Endothelial cell of umbilical vein (primary cell): ENCODE data around the gene HOXB3. TPM values are rescaled to one million over a fixed set of nuclear protein-coding genes. Genes with fewer than 3 reads are reported as not detected.

Experiments used
- BruUV-seq: library from RNA; stranded (reverse); fragments of 400-500 nt; replicated peaks from 2 replicates; lab custom pipeline; 2021; lab: Mats Ljungman, UMichigan
- CTCF ChIA-PET: fragments of 300-600, 350-600 bp; sonication (Branson Sonifier 250); formaldehyde crosslinking; loops from one replicate; lab custom pipeline; 2021; ENCODE audit warnings: antibody characterized with exemption, inconsistent platforms; lab: Charles Lee
- POLR2A ChIA-PET: fragments of 300-600, 350-600 bp; sonication (Branson Sonifier 250); formaldehyde crosslinking; loops from one replicate; lab custom pipeline; 2021; ENCODE audit warnings: antibody characterized with exemption, inconsistent platforms; lab: Charles Lee
- DNase-seq: peaks from one replicate; pipeline ENCODE4 v3.0.0-alpha.2; 2011; ENCODE audit warnings: low read depth, low spot score
- FAIRE-seq: peaks from 2 replicates; lab custom pipeline; 2011; peaks lifted over from hg19 to GRCh38; lab: Jason Lieb, UNC
- H2AFZ ChIP-seq: 2 replicates; pipeline ENCODE4 v1.6.0; 2012; ENCODE audit warnings: low read depth, low read length, control low read depth, inconsistent platforms
- H3K27ac ChIP-seq: 2 replicates; pipeline ENCODE4 v1.5.1; 2011; ENCODE audit warnings: low read depth, mild to moderate bottlenecking, control low read depth, low read length, moderate library complexity; ENCODE audit not compliant: insufficient read depth
- H3K27me3 ChIP-seq, 2 experiments: 2 replicates each; pipeline versions ENCODE4 v1.6.0 to v1.6.1; 2011; ENCODE audit warnings: low read length in 2 of 2, mixed read lengths in 1 of 2; ENCODE audit not compliant: control insufficient read depth in 2 of 2, insufficient read depth in 2 of 2
- H3K36me3 ChIP-seq, 2 experiments: 2 replicates in 1 of 2; 3 replicates in 1 of 2; pipeline ENCODE4 v1.5.1; 2011; ENCODE audit warnings: low read length in 2 of 2, mild to moderate bottlenecking in 1 of 2, moderate library complexity in 1 of 2; ENCODE audit not compliant: control insufficient read depth in 2 of 2, insufficient read depth in 2 of 2; ENCODE audit errors: extremely low read depth in 1 of 2
- H3K4me1 ChIP-seq: 3 replicates; pipeline ENCODE4 v1.5.1; 2011; ENCODE audit warnings: mild to moderate bottlenecking, low read length; ENCODE audit not compliant: control insufficient read depth, insufficient read depth; ENCODE audit errors: extremely low read depth
- H3K4me2 ChIP-seq: 2 replicates; pipeline ENCODE4 v1.6.1; 2011; ENCODE audit warnings: low read length, control low read depth, mixed read lengths; ENCODE audit not compliant: insufficient read depth
- H3K4me3 ChIP-seq, 3 experiments: fragments of 200-600 bp in 1 of 3; sonication (generic), shearing (Covaris generic) in 1 of 3; replicated peaks in 1 of 3; 2 replicates each; pipeline ENCODE4 v1.5.1; 2011 to 2016; ENCODE audit warnings: control low read depth in 3 of 3, low read length in 3 of 3, mild to moderate bottlenecking in 2 of 3, inconsistent platforms in 1 of 3, low read depth in 1 of 3, moderate library complexity in 1 of 3; ENCODE audit not compliant: insufficient read depth in 1 of 3
- H3K79me2 ChIP-seq: 2 replicates; pipeline ENCODE4 v1.6.0; 2012; ENCODE audit warnings: low read length, inconsistent platforms; ENCODE audit not compliant: control insufficient read depth, insufficient read depth
- H3K9ac ChIP-seq: replicated peaks from 2 replicates; pipeline ENCODE3; 2011; ENCODE audit warnings: low read length, control low read depth; ENCODE audit not compliant: insufficient read depth; ENCODE audit errors: extremely low read depth
- H3K9me1 ChIP-seq: replicated peaks from 3 replicates; pipeline ENCODE4 v1.6.0; 2011; ENCODE audit warnings: mild to moderate bottlenecking, low read length; ENCODE audit not compliant: control insufficient read depth, insufficient read depth; ENCODE audit errors: extremely low read depth
- H3K9me3 ChIP-seq: replicated peaks from 2 replicates; pipeline ENCODE4 v1.5.1; 2012; ENCODE audit warnings: low read length, inconsistent platforms; ENCODE audit not compliant: control insufficient read depth, insufficient read depth
- H4K20me1 ChIP-seq: replicated peaks from 2 replicates; pipeline ENCODE3; 2011; ENCODE audit warnings: mild to moderate bottlenecking, low read length; ENCODE audit not compliant: control insufficient read depth, insufficient read depth; ENCODE audit errors: extremely low read depth
- CTCF ChIP-seq, 2 donors: IDR thresholded peaks; 1 replicate in 1 of 2; 2 replicates in 1 of 2; pipeline ENCODE4 v1.5.1; 2011; ENCODE audit warnings: low read length in 2 of 2, mild to moderate bottlenecking in 2 of 2, moderate library complexity in 2 of 2, control low read depth in 1 of 2, inconsistent platforms in 1 of 2, low read depth in 1 of 2; ENCODE audit not compliant: insufficient read depth in 1 of 2; ENCODE audit errors: extremely low read depth in 1 of 2
- EZH2 ChIP-seq: IDR thresholded peaks from 2 replicates; pipeline ENCODE4 v1.6.1; 2012; ENCODE audit warnings: borderline replicate concordance, low read depth, mild to moderate bottlenecking, moderate library complexity, low read length, inconsistent platforms; ENCODE audit not compliant: severe bottlenecking
- FOS ChIP-seq: IDR thresholded peaks from 2 replicates; pipeline ENCODE4 v1.6.1; 2011; ENCODE audit warnings: mild to moderate bottlenecking, low read length, moderate library complexity, borderline replicate concordance; ENCODE audit not compliant: insufficient read depth
- GATA2 ChIP-seq: IDR thresholded peaks from 2 replicates; pipeline ENCODE4 v1.7.0; 2011; ENCODE audit warnings: low read depth, mild to moderate bottlenecking, moderate library complexity, mixed read lengths, low read length; ENCODE audit not compliant: insufficient read length, insufficient read depth
- JUN ChIP-seq: IDR thresholded peaks from 2 replicates; pipeline ENCODE4 v1.6.1; 2011; ENCODE audit warnings: borderline replicate concordance, low read depth; ENCODE audit not compliant: insufficient read length, insufficient read depth
- MAX ChIP-seq: IDR thresholded peaks from 2 replicates; pipeline ENCODE4 v1.6.1; 2011; ENCODE audit not compliant: insufficient read depth, insufficient read length
- MYC ChIP-seq: IDR thresholded peaks from one replicate; pipeline ENCODE4 v1.6.1; 2011; ENCODE audit warnings: mild to moderate bottlenecking, low read depth, low read length
- POLR2A ChIP-seq: IDR thresholded peaks from 2 replicates; pipeline ENCODE4 v1.6.1; 2012; ENCODE audit warnings: low read depth, mild to moderate bottlenecking, control low read depth, low read length
- POLR2AphosphoS5 ChIP-seq: IDR thresholded peaks from 2 replicates; pipeline ENCODE4 v1.6.1; 2012; ENCODE audit warnings: low read depth, mild to moderate bottlenecking, control low read depth, low read length, moderate library complexity; ENCODE audit not compliant: insufficient read depth
- dilution Hi-C: fragments of 300-500 bp; cut with MboI; formaldehyde crosslinking; loops from one replicate; pipeline ENCODE4 v1.15.0; 2019; ENCODE audit warnings: low sequenced_read_pairs; ENCODE audit not compliant: extremely low pct_ligation_motif_present
- intact Hi-C: fragments of 100-400 bp; cut with micrococcal nuclease; formaldehyde crosslinking; loops from one replicate; pipeline ENCODE4 v1.10.0; 2022
- polyA plus RNA-seq, 4 experiments: library from polyadenylated mRNA; depleted of rRNA in 3 of 4; stranded (reverse) in 3 of 4; unstranded in 1 of 4; fragments of >200 nt; gene quantifications; 2 replicates each; pipeline versions ENCODE4 v1.2.1 to v1.2.3, GENCODE V29; 2011 to 2012; ENCODE audit warnings: missing spikeins in 1 of 4
- total RNA-seq: library from RNA; stranded (reverse); gene quantifications from 2 replicates; pipeline ENCODE4 v1.2.3, GENCODE V29; 2021

Gene HOXB3
- total and polyA plus RNA-seq, 2 donors (not counting 3 experiments of a cell fraction or from before 2014, with no cell fraction given): 29.6 to 56.6 TPM

- Histone ChIP-seq H3K9ac (peak overlapping the region; percentile 32), H3K4me1 (peaks cover 28% of the 10 kb centered on the region), H3K36me3 (peaks cover 3 to 10% of the 10 kb centered on the region in 2 experiments), H3K79me2 (peaks cover 54% of the 10 kb centered on the region), H3K27me3 (no peaks in the 10 kb centered on the region), H4K20me1 (no peaks in the 10 kb centered on the region), H3K4me3 (peak overlapping the region; percentile 13 to 31 (median 14)), H3K9me3 (no peaks in the 10 kb centered on the region), H3K9me1 (no peaks in the 10 kb centered on the region), H2AFZ (no peak overlapping the region), H3K27ac (no peak overlapping the region), H3K4me2 (peak overlapping the region; percentile 74)
- TF ChIP-seq POLR2AphosphoS5 (no peak), MYC (no peak)
- no TSS peak for BruUV-seq
- DNase-seq (peak; percentile 89), FAIRE-seq (peak; percentile 95)
- CTCF ChIA-PET: interaction anchor here (0.9 to 3.7 kb wide), 14 partner anchors 8 to 340 kb away, joined by 3 to 23 read pairs (median 4); partner anchors contain the start of gene HOXB5
- POLR2A ChIA-PET: interaction anchor here (0.8 to 2.8 kb wide), 5 partner anchors 8 to 27 kb away, joined by 3 to 10 read pairs (median 4); no protein-coding TSS in a partner anchor
- intact Hi-C loops (loop anchor here (2.0 kb wide), 1 partner anchor 15 kb away; no protein-coding TSS in a partner anchor), dilution Hi-C loops (no loop called here)
These were observed 34.5 kb downstream of the HOXB3 start for GRCh38 chr17:48555258-48556228.

- no peak for FAIRE-seq
- TF ChIP-seq FOS (no peak), JUN (no peak), POLR2AphosphoS5 (no peak), MYC (no peak), EZH2 (no peak), MAX (no peak), GATA2 (no peak), CTCF (IDR thresholded peaks at IDR 0.05; ENCODE audit: extremely low read depth in 1 of 2, insufficient read depth in 1 of 2, low read depth in 1 of 2, low read length in 2 of 2) (no peak), POLR2A (no peak)
- Histone ChIP-seq H3K27ac (no peak overlapping the region), H3K36me3 (peaks cover 10 to 14% of the 10 kb centered on the region in 2 experiments), H3K27me3 (no peaks in the 10 kb centered on the region), H3K4me1 (peaks cover 28% of the 10 kb centered on the region), H2AFZ (no peak overlapping the region), H3K9ac (no peak overlapping the region), H4K20me1 (no peaks in the 10 kb centered on the region), H3K9me1 (no peaks in the 10 kb centered on the region), H3K9me3 (no peaks in the 10 kb centered on the region), H3K4me2 (peak overlapping the region; percentile 32), H3K79me2 (peaks cover 58% of the 10 kb centered on the region), H3K4me3 (no peak overlapping the region)
- ChIA-PET POLR2A (interaction anchor here (0.8 to 1.1 kb wide), 2 partner anchors 13 to 28 kb away, joined by 3 to 4 read pairs; no protein-coding TSS in a partner anchor), CTCF (interaction anchor here (0.9 to 3.7 kb wide), 8 partner anchors 10 to 339 kb away, joined by 3 to 23 read pairs (median 4); no protein-coding TSS in a partner anchor)
- dilution Hi-C loops: no loop called here
- intact Hi-C loops: no loop called here
- no peak for DNase-seq
- BruUV-seq: no TSS peak
These were observed 35.4 kb downstream of the HOXB3 start for GRCh38 chr17:48554412-48555257.
